Renal cortical epithelial cell (primary cell): ENCODE results near the gene MAMLD1. TPM values are rescaled to one million over a fixed set of nuclear protein-coding genes. Genes with fewer than 3 reads are reported as not detected.

ENCODE experiments used
- DNase-seq: peaks from one replicate; pipeline ENCODE4 v3.0.0-alpha.2; 2011; ENCODE audit warnings: low read depth
- total RNA-seq: library from RNA; depleted of rRNA; stranded (reverse); fragments of >200 nt; gene quantifications from 2 replicates; pipeline ENCODE4 v1.2.3, GENCODE V29; 2014

Gene MAMLD1
- total RNA-seq, 1 donor from 2014 or later, result 0.40 TPM

GRCh38 chrX:150352581-150352980 lies 10.5 kb upstream of the MAMLD1 start:
- DNase-seq, result no peak

GRCh38 chrX:150355913-150356312 lies 7.2 kb upstream of the MAMLD1 start:
- peak; percentile 55 for DNase-seq

GRCh38 chrX:150357790-150358189 lies 5.3 kb upstream of the MAMLD1 start:
- no peak for DNase-seq

- no peak for DNase-seq
Measured at GRCh38 chrX:150358651-150359050, 4.5 kb upstream of the MAMLD1 start.

GRCh38 chrX:150360331-150360730 lies 2.8 kb upstream of the MAMLD1 start:
- DNase-seq, result no peak

GRCh38 chrX:150361070-150361776 lies 1.9 kb upstream of the MAMLD1 start:
- peak; percentile 43 for DNase-seq

- DNase-seq, result no peak
Measured at GRCh38 chrX:150361777-150362351, 1.3 kb upstream of the MAMLD1 start.

GRCh38 chrX:150363561-150364346 lies 637 bp downstream of the MAMLD1 start:
- DNase-seq, result no peak

GRCh38 chrX:150364347-150365050 lies 1.4 kb downstream of the MAMLD1 start:
- no peak for DNase-seq

GRCh38 chrX:150365051-150365989 lies 2.2 kb downstream of the MAMLD1 start:
- no peak for DNase-seq

- no peak for DNase-seq
Measured at GRCh38 chrX:150365990-150366911, 3.1 kb downstream of the MAMLD1 start.

- peak; percentile 76 for DNase-seq
Measured at GRCh38 chrX:150366951-150367545, 3.9 kb downstream of the MAMLD1 start.

GRCh38 chrX:150370589-150371312 lies 7.6 kb downstream of the MAMLD1 start:
- no peak for DNase-seq

GRCh38 chrX:150371877-150372276 lies 8.8 kb downstream of the MAMLD1 start:
- no peak for DNase-seq

GRCh38 chrX:150372280-150372679 lies 9.2 kb downstream of the MAMLD1 start:
- DNase-seq, result no peak

GRCh38 chrX:150372756-150373155 lies 9.6 kb downstream of the MAMLD1 start:
- no peak for DNase-seq

- no peak for DNase-seq
Measured at GRCh38 chrX:150375243-150375770, 12.2 kb downstream of the MAMLD1 start.

GRCh38 chrX:150377005-150377404 lies 13.9 kb downstream of the MAMLD1 start:
- DNase-seq, result no peak

GRCh38 chrX:150405006-150405405 lies 41.9 kb downstream of the MAMLD1 start:
- DNase-seq, result no peak
